OCI-LY1 (cell line): ENCODE data around the gene KATNIP.

Experiments used
- H2AFZ ChIP-seq: fragments of 200-600 bp; sonication (generic), shearing (Covaris generic); 2 replicates; pipeline ENCODE4 v1.6.0; 2014; ENCODE audit warnings: antibody characterized with exemption, mild to moderate bottlenecking, low read length
- H3F3A ChIP-seq: fragments of 200-600 bp; sonication (generic), shearing (Covaris generic); 2 replicates; pipeline ENCODE4 v1.6.0; 2014; ENCODE audit warnings: mild to moderate bottlenecking, antibody characterized with exemption, low read length, moderate library complexity; ENCODE audit not compliant: insufficient read depth
- H3K27ac ChIP-seq: fragments of 200-600 bp; sonication (generic); 2 replicates; pipeline ENCODE4 v1.5.1; 2014; ENCODE audit warnings: low read length, mixed run types, mild to moderate bottlenecking, low read depth; ENCODE audit not compliant: poor library complexity, severe bottlenecking
- H3K27me3 ChIP-seq: fragments of 200-600 bp; sonication (generic); 2 replicates; pipeline ENCODE4 v1.6.0; 2014; ENCODE audit warnings: antibody characterized with exemption, mild to moderate bottlenecking, low read length, moderate library complexity; ENCODE audit not compliant: insufficient read depth
- H3K36me3 ChIP-seq: fragments of 200-600 bp; sonication (generic); 2 replicates; pipeline ENCODE4 v1.6.1; 2014; ENCODE audit warnings: mild to moderate bottlenecking, antibody characterized with exemption, low read length, moderate library complexity, mixed read lengths; ENCODE audit not compliant: insufficient read depth
- H3K4me1 ChIP-seq: fragments of 200-600 bp; sonication (generic); 2 replicates; pipeline ENCODE4 v1.5.1; 2014; ENCODE audit warnings: mild to moderate bottlenecking, low read length, moderate library complexity; ENCODE audit not compliant: insufficient read depth, severe bottlenecking
- H3K4me2 ChIP-seq: fragments of 200-600 bp; sonication (generic), shearing (Covaris generic); 2 replicates; pipeline ENCODE4 v1.6.1; 2014; ENCODE audit warnings: low read length
- H3K4me3 ChIP-seq: fragments of 200-600 bp; sonication (generic); 2 replicates; pipeline ENCODE4 v1.5.1; 2014; ENCODE audit warnings: low read length, low read depth, mild to moderate bottlenecking, mixed read lengths; ENCODE audit not compliant: poor library complexity, severe bottlenecking
- H3K79me2 ChIP-seq: fragments of 200-600 bp; shearing (Covaris generic); 2 replicates; pipeline ENCODE4 v1.6.1; 2016; ENCODE audit warnings: mixed run types, low read length, mixed read lengths; ENCODE audit not compliant: insufficient read depth
- H3K9ac ChIP-seq: fragments of 200-600 bp; sonication (generic), shearing (Covaris generic); 2 replicates; pipeline ENCODE4 v1.6.1; 2014; ENCODE audit warnings: mild to moderate bottlenecking, low read length, mixed read lengths
- H3K9me2 ChIP-seq: fragments of 200-600 bp; sonication (generic), shearing (Covaris generic); 2 replicates; pipeline ENCODE4 v1.6.1; 2014; ENCODE audit warnings: low read depth, mild to moderate bottlenecking, low read length, mixed read lengths
- H3K9me3 ChIP-seq: fragments of 200-600 bp; shearing (Covaris generic); 2 replicates; pipeline ENCODE4 v1.6.1; 2014; ENCODE audit warnings: low read length, mixed read lengths
- H4K20me1 ChIP-seq: fragments of 200-600 bp; sonication (generic), shearing (Covaris generic); 2 replicates; pipeline ENCODE4 v1.6.0; 2016; ENCODE audit warnings: mild to moderate bottlenecking, low read length; ENCODE audit not compliant: insufficient read depth
- CTCF ChIP-seq: fragments of 200-600 bp; sonication (generic), shearing (Covaris generic); IDR thresholded peaks from 2 replicates; pipeline ENCODE4 v1.5.1; 2017; ENCODE audit warnings: mild to moderate bottlenecking, antibody characterized with exemption, low read length, moderate library complexity, mixed read lengths
- EZH2 ChIP-seq: fragments of 200-600 bp; sonication (generic), shearing (Covaris generic); IDR thresholded peaks from 2 replicates; pipeline ENCODE4 v1.8.0; 2017; ENCODE audit warnings: borderline replicate concordance, mixed run types, mild to moderate bottlenecking, antibody characterized with exemption, low read length, moderate library complexity, mixed read lengths

Gene KATNIP

GRCh38 chr16:27576729-27577128 lies 26.8 kb downstream of the KATNIP start:
- Histone ChIP-seq H3K9me3 (no peaks in the 10 kb centered on the region), H3K27me3 (no peaks in the 10 kb centered on the region), H3K79me2 (no peaks in the 10 kb centered on the region), H4K20me1 (no peaks in the 10 kb centered on the region), H3K4me2 (no peak overlapping the region), H2AFZ (no peak overlapping the region), H3K4me1 (no peaks in the 10 kb centered on the region), H3K27ac (no peak overlapping the region), H3K4me3 (no peak overlapping the region), H3K9ac (no peak overlapping the region), H3K36me3 (no peaks in the 10 kb centered on the region), H3K9me2 (no peaks in the 10 kb centered on the region), H3F3A (no peaks in the 10 kb centered on the region)
- TF ChIP-seq CTCF: no peak
- TF ChIP-seq EZH2: no peak

- Histone ChIP-seq H3F3A (no peaks in the 10 kb centered on the region), H4K20me1 (no peaks in the 10 kb centered on the region), H3K9me3 (no peaks in the 10 kb centered on the region), H2AFZ (no peak overlapping the region), H3K79me2 (no peaks in the 10 kb centered on the region), H3K9me2 (no peaks in the 10 kb centered on the region), H3K27ac (no peak overlapping the region), H3K9ac (no peak overlapping the region), H3K27me3 (no peaks in the 10 kb centered on the region), H3K4me1 (no peaks in the 10 kb centered on the region), H3K36me3 (no peaks in the 10 kb centered on the region), H3K4me2 (no peak overlapping the region), H3K4me3 (no peak overlapping the region)
- no peak for TF ChIP-seq EZH2
- no peak for TF ChIP-seq CTCF
Observed at GRCh38 chr16:27579087-27579980, 29.4 kb downstream of the KATNIP start.

- TF ChIP-seq EZH2 (no peak), CTCF (no peak)
- no peak overlapping the region for H3K4me2 ChIP-seq
- no peaks in the 10 kb centered on the region for H3F3A ChIP-seq
- no peaks in the 10 kb centered on the region for H3K9me3 ChIP-seq
- H3K4me1 ChIP-seq: no peaks in the 10 kb centered on the region
- H3K9ac ChIP-seq: no peak overlapping the region
- H3K9me2 ChIP-seq: no peaks in the 10 kb centered on the region
- H2AFZ ChIP-seq: no peak overlapping the region
- H3K79me2 ChIP-seq: no peaks in the 10 kb centered on the region
- H3K27me3 ChIP-seq: no peaks in the 10 kb centered on the region
- no peak overlapping the region for H3K4me3 ChIP-seq
- no peaks in the 10 kb centered on the region for H4K20me1 ChIP-seq
- H3K27ac ChIP-seq: no peak overlapping the region
- no peaks in the 10 kb centered on the region for H3K36me3 ChIP-seq
Observed at GRCh38 chr16:27582883-27583282, 32.9 kb downstream of the KATNIP start.
